ENCODE results near the gene PACSIN3. TPM values are rescaled to one million over a fixed set of nuclear protein-coding genes. Genes with fewer than 3 reads are reported as not detected.
A peak's percentile ranks its signal among the peaks of the same experiment; 100 is the strongest.

The PACSIN3 gene
- total and polyA plus RNA-seq, 2 of the 8 experiments (the other 6 are each of a cell fraction or from before 2014, with no cell fraction given): 23.8 to 47.2 TPM

GRCh38 chr11:47208628-47209027 is 22.4 kb upstream of the PACSIN3 start:
- Histone ChIP-seq H2BK12ac (ENCODE audit: low read depth, low read length) (no peak overlapping the region), H3K36me3 (ENCODE audit: control insufficient read depth in 2 of 4, insufficient read depth in 4 of 4, low read length in 3 of 4) (no peaks in the 10 kb centered on the region), H4K20me1 (replicated peaks in 1 of 2; ENCODE audit: control insufficient read depth in 1 of 2, insufficient read depth in 2 of 2, low read length in 2 of 2) (no peaks in the 10 kb centered on the region), H4K8ac (ENCODE audit: extremely low read depth, insufficient read depth, low read length) (no peak overlapping the region), H2AFZ (ENCODE audit: low read length) (no peak overlapping the region), H4K91ac (replicated peaks; ENCODE audit: insufficient read length, low read length) (no peak overlapping the region), H3K18ac (ENCODE audit: extremely low read depth, low read length) (no peak overlapping the region), H3K9me3 (ENCODE audit: insufficient read depth in 2 of 2, low read depth in 1 of 2, low read length in 1 of 2) (no peaks in the 10 kb centered on the region), H3K79me2 (ENCODE audit: control insufficient read depth in 1 of 2, insufficient read depth in 2 of 2, low read length in 2 of 2) (no peaks in the 10 kb centered on the region), H2BK15ac (ENCODE audit: low read length) (0 out of 2 replicates have a peak overlapping the region, but pooled peaks have one; percentile 61), H3K9ac (replicated peaks in 1 of 4; ENCODE audit: extremely low read depth in 1 of 4, low read depth in 3 of 4, low read length in 3 of 4) (no peak overlapping the region; a peak in 1 of 7 replicates), H3K4me1 (replicated peaks in 1 of 4; ENCODE audit: control insufficient read depth in 3 of 4, insufficient read depth in 4 of 4, low read length in 3 of 4) (peaks cover 2 to 7% (median 5%) of the 10 kb centered on the region in 4 experiments; a peak in 6 of 7 replicates), H3K79me1 (ENCODE audit: low read depth, low read length) (no peaks in the 10 kb centered on the region), H3K4me3 (ENCODE audit: extremely low read depth in 1 of 4, insufficient read depth in 2 of 4, low read depth in 3 of 4, low read length in 4 of 4) (no peak overlapping the region), H3K4me2 (ENCODE audit: insufficient read depth in 1 of 2, low read depth in 2 of 2, low read length in 2 of 2) (no peak overlapping the region), H2BK5ac (ENCODE audit: low read depth, low read length) (no peak overlapping the region), H3K14ac (ENCODE audit: insufficient read length) (no peak overlapping the region), H3K23me2 (ENCODE audit: low read depth, low read length) (no peaks in the 10 kb centered on the region), H3K56ac (replicated peaks; ENCODE audit: insufficient read length, low read depth, low read length) (no peak overlapping the region), H3K23ac (ENCODE audit: insufficient read length) (no peak overlapping the region), H2BK20ac (ENCODE audit: low read length) (peak overlapping the region; percentile 61; the same call in 1 of the 2 replicates), H2AK5ac (ENCODE audit: low read depth, low read length) (peak overlapping the region; percentile 26; the same call in 1 of the 2 replicates), H3K27me3 (replicated peaks in 1 of 4; ENCODE audit: control insufficient read depth in 3 of 4, extremely low read depth in 1 of 4, insufficient read depth in 3 of 4, low read length in 3 of 4) (no peaks in the 10 kb centered on the region), H4K5ac (ENCODE audit: insufficient read length, low read depth, low read length) (no peak overlapping the region), H3K27ac (ENCODE audit: low read depth, low read length) (no peak overlapping the region), H2BK120ac (replicated peaks; ENCODE audit: low read depth, low read length) (no peak overlapping the region), H3K4ac (replicated peaks; ENCODE audit: insufficient read length, low read depth, low read length) (no peak overlapping the region)
- WGBS, 2 experiments (ENCODE audit: extremely low coverage in 1 of 2, insufficient coverage in 1 of 2, insufficient read length in 1 of 2, insufficient replicate concordance in 2 of 2, low coverage in 1 of 2, low lambda C conversion rate in 2 of 2, missing lambda C conversion rate in 1 of 2): 95% methylated on average over 5 of the region's 5 CpGs; no CpG with 5 or more reads in 1 of the 2 experiments
- FAIRE-seq (no peak), DNase-seq (ENCODE audit: low read depth in 1 of 2, low spot score in 2 of 2) (no peak)
- no peak for TF ChIP-seq MAFK (IDR thresholded peaks at IDR 0.05; ENCODE audit: low read depth, low read length)
- no peak for TF ChIP-seq RAD21 (IDR thresholded peaks at IDR 0.05 in 1 of 2, conservative IDR thresholded peaks at IDR 0.05 in 1 of 2; ENCODE audit: low read depth in 2 of 2, low read length in 2 of 2)
- POLR2A ChIA-PET (ENCODE audit: partially characterized antibody): interaction anchor here (1.4 to 4.1 kb wide), 2 partner anchors 21 to 508 kb away, joined by 3 to 23 read pairs; partner anchors contain the start of genes ARHGAP1, PACSIN3 and ZNF408
- CTCF ChIA-PET (ENCODE audit: partially characterized antibody): interaction anchor here (1.0 to 21.5 kb wide), 4 partner anchors 15 to 51 kb away, joined by 3 to 247 read pairs (median 4); partner anchors contain the start of genes ARFGAP2 and PACSIN3
